H9 (cell line): ENCODE measurements around the gene CLPSL1. TPM values are rescaled to one million over a fixed set of nuclear protein-coding genes. Genes with fewer than 3 reads are reported as not detected.

ENCODE experiments used
- DNase-seq: peaks from one replicate; pipeline ENCODE4 v3.0.0-alpha.2; 2017
- H2AFZ ChIP-seq: one replicate; pipeline ENCODE4 v1.6.1; 2013; ENCODE audit warnings: mild to moderate bottlenecking, low read length, control low read depth, moderate library complexity
- H2AK5ac ChIP-seq: 2 replicates; pipeline ENCODE4 v1.6.1; 2013; ENCODE audit warnings: low read length, control low read depth, mixed read lengths; ENCODE audit not compliant: insufficient read length
- H2BK120ac ChIP-seq: one replicate; pipeline ENCODE4 v1.6.1; 2013; ENCODE audit warnings: low read depth, mild to moderate bottlenecking, low read length, control low read depth, inconsistent platforms; ENCODE audit not compliant: poor library complexity, severe bottlenecking
- H2BK12ac ChIP-seq: 2 replicates; pipeline ENCODE4 v1.6.1; 2013; ENCODE audit warnings: low read length, control low read depth, mixed read lengths, low read depth; ENCODE audit not compliant: insufficient read length
- H2BK15ac ChIP-seq: 2 replicates; pipeline ENCODE4 v1.6.1; 2013; ENCODE audit warnings: low read depth, low read length, control low read depth
- H2BK20ac ChIP-seq: one replicate; pipeline ENCODE4 v1.6.1; 2013; ENCODE audit warnings: low read depth, mild to moderate bottlenecking, low read length, control low read depth, inconsistent platforms; ENCODE audit not compliant: poor library complexity, severe bottlenecking
- H2BK5ac ChIP-seq: 2 replicates; pipeline ENCODE4 v1.6.1; 2013; ENCODE audit warnings: low read length, control low read depth, mixed read lengths; ENCODE audit not compliant: insufficient read length
- H3K14ac ChIP-seq: 2 replicates; pipeline ENCODE4 v1.6.1; 2013; ENCODE audit warnings: low read length, control low read depth; ENCODE audit not compliant: insufficient read depth
- H3K18ac ChIP-seq: 2 replicates; pipeline ENCODE4 v1.6.1; 2013; ENCODE audit warnings: low read depth, mild to moderate bottlenecking, mixed read lengths, low read length, control low read depth; ENCODE audit not compliant: insufficient read length
- H3K23ac ChIP-seq: 2 replicates; pipeline ENCODE4 v1.6.1; 2013; ENCODE audit warnings: low read length, control low read depth, mixed read lengths, low read depth; ENCODE audit not compliant: insufficient read length
- H3K23me2 ChIP-seq: 2 replicates; pipeline ENCODE4 v1.6.1; 2013; ENCODE audit warnings: low read depth, mild to moderate bottlenecking, mixed read lengths, low read length, control low read depth; ENCODE audit not compliant: insufficient read length, poor library complexity, severe bottlenecking
- H3K27ac ChIP-seq: 2 replicates; pipeline ENCODE4 v1.5.1; 2013; ENCODE audit warnings: low read length, control low read depth, mixed read lengths, low read depth; ENCODE audit not compliant: insufficient read length
- H3K27me3 ChIP-seq: 2 replicates; pipeline ENCODE4 v1.6.1; 2013; ENCODE audit warnings: low read length, control low read depth, inconsistent platforms; ENCODE audit not compliant: insufficient read depth
- H3K4ac ChIP-seq: 2 replicates; pipeline ENCODE4 v1.6.1; 2013; ENCODE audit warnings: low read depth, mild to moderate bottlenecking, control low read depth, inconsistent platforms, low read length, moderate library complexity
- H3K4me1 ChIP-seq: 2 replicates; pipeline ENCODE4 v1.6.1; 2013; ENCODE audit warnings: low read length, control low read depth, inconsistent platforms; ENCODE audit not compliant: insufficient read depth
- H3K4me2 ChIP-seq: 2 replicates; pipeline ENCODE4 v1.6.1; 2013; ENCODE audit warnings: low read length, control low read depth, mixed read lengths; ENCODE audit not compliant: insufficient read length, insufficient read depth
- H3K56ac ChIP-seq: 2 replicates; pipeline ENCODE4 v1.6.1; 2013; ENCODE audit warnings: low read depth, mild to moderate bottlenecking, mixed read lengths, low read length, control low read depth; ENCODE audit not compliant: insufficient read length
- H3K79me1 ChIP-seq: 2 replicates; pipeline ENCODE4 v1.6.1; 2013; ENCODE audit warnings: low read depth, mild to moderate bottlenecking, moderate library complexity, low read length, control low read depth, inconsistent platforms; ENCODE audit not compliant: insufficient read depth, poor library complexity, severe bottlenecking
- H3K79me2 ChIP-seq: 2 replicates; pipeline ENCODE4 v1.6.1; 2013; ENCODE audit warnings: low read length, control low read depth, inconsistent platforms; ENCODE audit not compliant: insufficient read depth
- H3K9ac ChIP-seq: 2 replicates; pipeline ENCODE4 v1.6.1; 2013; ENCODE audit warnings: low read length, control low read depth, mixed read lengths; ENCODE audit not compliant: insufficient read length; ENCODE audit errors: extremely low read depth
- H3K9me3 ChIP-seq: one replicate; pipeline ENCODE4 v1.6.1; 2013; ENCODE audit warnings: low read depth, low read length, inconsistent platforms; ENCODE audit not compliant: control insufficient read depth
- H3T11ph ChIP-seq: one replicate; pipeline ENCODE4 v1.6.1; 2013; ENCODE audit warnings: mild to moderate bottlenecking, low read length, control low read depth, inconsistent platforms
- H4K20me1 ChIP-seq: one replicate; pipeline ENCODE4 v1.6.1; 2013; ENCODE audit not compliant: control insufficient read depth, insufficient read length, insufficient read depth
- H4K5ac ChIP-seq: 2 replicates; pipeline ENCODE4 v1.6.1; 2013; ENCODE audit warnings: low read depth, mild to moderate bottlenecking, mixed read lengths, low read length, control low read depth; ENCODE audit not compliant: insufficient read length
- H4K8ac ChIP-seq: replicated peaks from 2 replicates; pipeline ENCODE4 v1.6.1; 2013; ENCODE audit warnings: low read length, control low read depth, mixed read lengths, low read depth; ENCODE audit not compliant: insufficient read length
- H4K91ac ChIP-seq: 2 replicates; pipeline ENCODE4 v1.6.1; 2013; ENCODE audit warnings: low read depth, mild to moderate bottlenecking, moderate library complexity, mixed read lengths, low read length, control low read depth; ENCODE audit not compliant: insufficient read length
- H3K27ac Mint-ChIP-seq, 3 experiments: 2 replicates in 2 of 3; 3 replicates in 1 of 3; pipeline ENCODE4 v1.8.0; 2020 to 2021; ENCODE audit warnings: mixed read lengths in 3 of 3, mild to moderate bottlenecking in 1 of 3, moderate library complexity in 1 of 3
- H3K27me3 Mint-ChIP-seq: 2 replicates; pipeline ENCODE4 v1.8.0; 2021; ENCODE audit warnings: low read depth, mild to moderate bottlenecking, moderate library complexity, mixed read lengths
- H3K36me3 Mint-ChIP-seq, 3 experiments: 2 replicates in 2 of 3; 3 replicates in 1 of 3; pipeline ENCODE4 v1.8.0; 2020 to 2021; ENCODE audit warnings: low read depth in 3 of 3, mixed read lengths in 3 of 3; ENCODE audit not compliant: insufficient read depth in 1 of 3
- H3K4me1 Mint-ChIP-seq, 2 experiments: 2 replicates each; pipeline ENCODE4 v1.8.0; 2020; ENCODE audit warnings: mixed read lengths in 2 of 2
- H3K4me3 Mint-ChIP-seq, 2 experiments: 2 replicates in 1 of 2; 3 replicates in 1 of 2; pipeline ENCODE4 v1.8.0; 2020 to 2021; ENCODE audit warnings: mild to moderate bottlenecking in 2 of 2, mixed read lengths in 2 of 2, moderate library complexity in 1 of 2
- H3K9me3 Mint-ChIP-seq, 2 experiments: 2 replicates in 1 of 2; 3 replicates in 1 of 2; pipeline ENCODE4 v1.8.0; 2020; ENCODE audit warnings: mild to moderate bottlenecking in 2 of 2, mixed read lengths in 2 of 2, moderate library complexity in 1 of 2
- CTCF ChIP-seq: fragments of 200-600 bp; sonication (generic); conservative IDR thresholded peaks from 3 replicates; pipeline ENCODE4 v1.8.0; 2021; ENCODE audit warnings: antibody characterized with exemption, mild to moderate bottlenecking
- WGBS: extraction: QIAGEN DNeasy Blood & Tissue Kit; methylation state at CpG from one replicate; pipeline ENCODE4 v1.1.7; 2013; ENCODE audit warnings: missing lambda C conversion rate, low lambda C conversion rate, mixed read lengths; ENCODE audit not compliant: insufficient read length; ENCODE audit errors: extremely low coverage; 5-methylcytosine and 5-hydroxymethylcytosine counted together
- total RNA-seq: library from RNA; stranded (reverse); gene quantifications from 2 replicates; pipeline ENCODE4 v1.2.1, GENCODE V29; 2021

Gene CLPSL1
- total RNA-seq, 1 experiment from 2014 or later = not detected

GRCh38 chr6:35798706-35799105 lies 17.9 kb downstream of the CLPSL1 start:
- Histone ChIP-seq H3K4me1 (peaks cover 5% of the 10 kb centered on the region; the same call in 1 of the 2 replicates), H3T11ph (no peak overlapping the region), H3K4me2 (no peak overlapping the region), H4K5ac (no peak overlapping the region), H3K56ac (no peak overlapping the region), H4K20me1 (no peaks in the 10 kb centered on the region), H2BK20ac (no peak overlapping the region), H3K18ac (peak overlapping the region; percentile 5), H3K79me2 (no peaks in the 10 kb centered on the region), H3K27me3 (no peaks in the 10 kb centered on the region), H3K4ac (no peak overlapping the region), H2AK5ac (no peak overlapping the region), H3K9me3 (no peaks in the 10 kb centered on the region), H3K9ac (no peak overlapping the region), H2BK120ac (no peak overlapping the region), H4K8ac (no peak overlapping the region), H4K91ac (no peak overlapping the region), H3K23me2 (no peaks in the 10 kb centered on the region), H3K14ac (no peak overlapping the region), H2BK15ac (no peak overlapping the region), H2BK12ac (no peak overlapping the region), H3K27ac (no peak overlapping the region), H3K23ac (no peak overlapping the region), H3K79me1 (no peaks in the 10 kb centered on the region), H2BK5ac (no peak overlapping the region), H2AFZ (no peak overlapping the region)
- Mint-ChIP-seq H3K4me1 (peaks cover 23 to 24% of the 10 kb centered on the region in 2 experiments), H3K27ac (no peak overlapping the region; a peak in 2 of 7 replicates), H3K9me3 (no peaks in the 10 kb centered on the region; a peak in 1 of 5 replicates), H3K27me3 (peaks cover 2% of the 10 kb centered on the region; the same call in 1 of the 2 replicates), H3K4me3 (no peak overlapping the region), H3K36me3 (peaks cover 0 to 2% (median 0%) of the 10 kb centered on the region in 3 experiments; a peak in 1 of 7 replicates)
- TF ChIP-seq CTCF = no peak
- no peak for DNase-seq
- no CpG with 5 or more reads among the region's 5 CpGs for WGBS
